Endothelial cell of umbilical vein (primary cell): ENCODE results near the gene ASTN1.

Source experiments
- GATA2 ChIP-seq: IDR thresholded peaks from 2 replicates; pipeline ENCODE4 v1.7.0; 2011; ENCODE audit warnings: low read depth, mild to moderate bottlenecking, moderate library complexity, mixed read lengths, low read length; ENCODE audit not compliant: insufficient read length, insufficient read depth
- MYC ChIP-seq: IDR thresholded peaks from one replicate; pipeline ENCODE4 v1.6.1; 2011; ENCODE audit warnings: mild to moderate bottlenecking, low read depth, low read length
- POLR2A ChIP-seq: IDR thresholded peaks from 2 replicates; pipeline ENCODE4 v1.6.1; 2012; ENCODE audit warnings: low read depth, mild to moderate bottlenecking, control low read depth, low read length
- POLR2AphosphoS5 ChIP-seq: IDR thresholded peaks from 2 replicates; pipeline ENCODE4 v1.6.1; 2012; ENCODE audit warnings: low read depth, mild to moderate bottlenecking, control low read depth, low read length, moderate library complexity; ENCODE audit not compliant: insufficient read depth
- TF ChIP-seq, protein P1 (sequence below), 2 donors: IDR thresholded peaks; 1 replicate in 1 of 2; 2 replicates in 1 of 2; pipeline ENCODE4 v1.5.1; 2011; ENCODE audit warnings: low read length in 2 of 2, mild to moderate bottlenecking in 2 of 2, moderate library complexity in 2 of 2, control low read depth in 1 of 2, inconsistent platforms in 1 of 2, low read depth in 1 of 2; ENCODE audit not compliant: insufficient read depth in 1 of 2; ENCODE audit errors: extremely low read depth in 1 of 2
- TF ChIP-seq, protein P2 (sequence below): IDR thresholded peaks from 2 replicates; pipeline ENCODE4 v1.6.1; 2011; ENCODE audit not compliant: insufficient read depth, insufficient read length

DNA sequence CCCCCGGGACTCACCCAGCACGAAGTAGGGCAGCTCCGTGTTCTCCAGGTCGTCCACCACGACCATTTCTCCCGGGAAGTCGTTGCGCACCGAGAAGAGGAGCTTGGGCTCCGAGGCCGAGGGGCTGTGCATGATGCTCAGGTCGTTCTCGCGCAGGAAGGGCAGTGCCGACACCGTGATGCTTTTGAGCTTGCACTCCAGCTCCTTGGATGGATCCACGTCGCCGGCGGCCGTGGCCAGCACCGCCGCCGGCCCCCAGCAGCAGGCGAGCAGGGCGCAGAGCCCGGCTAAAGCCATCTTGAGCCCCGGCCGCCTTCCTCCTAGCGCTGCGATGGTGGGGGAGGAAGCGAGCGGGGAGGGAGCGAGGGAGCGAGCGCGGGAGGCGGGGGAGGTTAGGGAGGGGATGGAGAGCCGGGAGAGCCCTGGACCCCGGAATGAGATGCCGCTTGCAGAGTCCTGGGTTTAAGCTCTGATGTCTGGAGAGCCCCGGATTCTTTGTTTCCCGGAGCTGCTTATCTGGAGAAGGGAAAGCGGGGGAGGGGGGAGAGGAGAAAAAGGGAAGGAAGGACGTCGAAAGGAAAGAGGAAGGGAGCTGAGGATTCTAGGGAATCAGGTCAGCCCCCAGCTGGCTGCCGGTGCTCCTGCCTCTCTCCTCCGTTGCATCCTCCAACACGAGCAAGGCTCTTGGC is at the start of gene ASTN1:
- TF ChIP-seq, protein P1, sequence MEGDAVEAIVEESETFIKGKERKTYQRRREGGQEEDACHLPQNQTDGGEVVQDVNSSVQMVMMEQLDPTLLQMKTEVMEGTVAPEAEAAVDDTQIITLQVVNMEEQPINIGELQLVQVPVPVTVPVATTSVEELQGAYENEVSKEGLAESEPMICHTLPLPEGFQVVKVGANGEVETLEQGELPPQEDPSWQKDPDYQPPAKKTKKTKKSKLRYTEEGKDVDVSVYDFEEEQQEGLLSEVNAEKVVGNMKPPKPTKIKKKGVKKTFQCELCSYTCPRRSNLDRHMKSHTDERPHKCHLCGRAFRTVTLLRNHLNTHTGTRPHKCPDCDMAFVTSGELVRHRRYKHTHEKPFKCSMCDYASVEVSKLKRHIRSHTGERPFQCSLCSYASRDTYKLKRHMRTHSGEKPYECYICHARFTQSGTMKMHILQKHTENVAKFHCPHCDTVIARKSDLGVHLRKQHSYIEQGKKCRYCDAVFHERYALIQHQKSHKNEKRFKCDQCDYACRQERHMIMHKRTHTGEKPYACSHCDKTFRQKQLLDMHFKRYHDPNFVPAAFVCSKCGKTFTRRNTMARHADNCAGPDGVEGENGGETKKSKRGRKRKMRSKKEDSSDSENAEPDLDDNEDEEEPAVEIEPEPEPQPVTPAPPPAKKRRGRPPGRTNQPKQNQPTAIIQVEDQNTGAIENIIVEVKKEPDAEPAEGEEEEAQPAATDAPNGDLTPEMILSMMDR (IDR thresholded peaks at IDR 0.05; ENCODE audit: extremely low read depth in 1 of 2, insufficient read depth in 1 of 2, low read depth in 1 of 2, low read length in 2 of 2) = no peak
- TF ChIP-seq MYC = no peak
- no peak for TF ChIP-seq POLR2A
- TF ChIP-seq POLR2AphosphoS5 = no peak
- TF ChIP-seq, protein P2, sequence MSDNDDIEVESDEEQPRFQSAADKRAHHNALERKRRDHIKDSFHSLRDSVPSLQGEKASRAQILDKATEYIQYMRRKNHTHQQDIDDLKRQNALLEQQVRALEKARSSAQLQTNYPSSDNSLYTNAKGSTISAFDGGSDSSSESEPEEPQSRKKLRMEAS = no peak
- no peak for TF ChIP-seq GATA2
